ENCODE data around the gene TOR3A. TPM values are rescaled to one million over a fixed set of nuclear protein-coding genes. Genes with fewer than 3 reads are reported as not detected.

Gene TOR3A
- total and polyA plus RNA-seq, 7 donors: 8.3 to 53.5 (median 38.8) TPM

DNA sequence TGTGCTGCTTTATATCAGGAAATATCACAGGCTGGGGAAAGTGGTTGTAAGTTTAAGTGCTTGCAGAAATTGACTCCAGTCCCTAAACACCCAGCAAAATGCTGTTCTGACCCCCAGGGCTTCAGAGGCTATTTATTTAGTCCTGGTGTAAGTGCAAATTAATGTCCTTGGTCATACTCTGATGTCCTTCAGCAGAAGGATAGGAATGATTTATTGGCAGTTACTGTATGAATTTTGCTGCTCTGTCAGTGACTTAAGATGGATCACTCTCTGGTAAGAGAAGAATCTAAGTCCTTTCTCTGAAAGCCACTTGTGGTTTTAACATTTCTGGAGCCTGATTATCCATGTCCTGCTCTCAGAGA is 34.3 kb upstream of the TOR3A start:
- Histone ChIP-seq H3K36me3 (peaks cover 0 to 3% (median 0%) of the 10 kb centered on the region in 4 donors), H3K4me1 (peaks cover 0 to 19% (median 8%) of the 10 kb centered on the region in 4 donors), H3K9me3 (no peaks in the 10 kb centered on the region), H3K27ac (no peak overlapping the region), H3K4me3 (no peak overlapping the region), H3K27me3 (no peaks in the 10 kb centered on the region)
- intact Hi-C loops (cut with DNase I): no loop called here
- TF ChIP-seq POLR2AphosphoS5 (IDR thresholded peaks at IDR 0.05) (no peak), CTCF (IDR thresholded peaks at IDR 0.05) (no peak), POLR2A (IDR thresholded peaks at IDR 0.05) (no peak), EP300 (IDR thresholded peaks at IDR 0.05) (no peak)
- DNase-seq: no peak

- Histone ChIP-seq H3K27ac (no peak overlapping the region), H3K4me3 (no peak overlapping the region)
- intact Hi-C loops (cut with DNase I): no loop called here
Measured at GRCh38 chr1:179048339-179049124, 33.3 kb upstream of the TOR3A start.

GRCh38 chr1:179052776-179053175 is 29.1 kb upstream of the TOR3A start:
- Histone ChIP-seq H3K4me1 (peaks cover 0 to 9% (median under 1%) of the 10 kb centered on the region in 4 donors), H3K9me3 (no peaks in the 10 kb centered on the region), H3K27me3 (no peaks in the 10 kb centered on the region), H3K4me3 (no peak overlapping the region), H3K36me3 (peaks cover 0 to 27% (median 0%) of the 10 kb centered on the region in 4 donors), H3K27ac (no peak overlapping the region)
- no peak for DNase-seq
- TF ChIP-seq EP300 (IDR thresholded peaks at IDR 0.05): no peak
- TF ChIP-seq POLR2AphosphoS5 (IDR thresholded peaks at IDR 0.05): no peak
- no peak for TF ChIP-seq CTCF (IDR thresholded peaks at IDR 0.05)
- no peak for TF ChIP-seq POLR2A (IDR thresholded peaks at IDR 0.05)
- intact Hi-C loops (cut with DNase I): no loop called here
- 89 to 97% methylated on average over 2 of the region's 2 CpGs for WGBS, 2 donors

More at GRCh38 chr1:179048339-179049124, 33.3 kb upstream of the TOR3A start:
- Histone ChIP-seq H3K27me3 (no peaks in the 10 kb centered on the region), H3K9me3 (no peaks in the 10 kb centered on the region), H3K4me1 (peaks cover 0 to 19% (median 8%) of the 10 kb centered on the region in 4 donors), H3K36me3 (peaks cover 0 to 3% (median 0%) of the 10 kb centered on the region in 4 donors)
- TF ChIP-seq CTCF (IDR thresholded peaks at IDR 0.05) (no peak), EP300 (IDR thresholded peaks at IDR 0.05) (no peak), POLR2AphosphoS5 (IDR thresholded peaks at IDR 0.05) (no peak), POLR2A (IDR thresholded peaks at IDR 0.05) (no peak)
- 95 to 97% methylated on average over 1 of the region's 1 CpG for WGBS, 2 donors
- DNase-seq: no peak

GRCh38 chr1:179053486-179053885 is 28.4 kb upstream of the TOR3A start:
- WGBS, 2 donors: 28 to 81% methylated on average over 2 of the region's 2 CpGs
- no peaks in the 10 kb centered on the region for H3K9me3 ChIP-seq
- H3K4me1 ChIP-seq: peaks cover 0 to 8% (median 5%) of the 10 kb centered on the region in 4 donors
- H3K36me3 ChIP-seq: peaks cover 0 to 27% (median 0%) of the 10 kb centered on the region in 4 donors
- intact Hi-C loops (cut with DNase I): no loop called here
- TF ChIP-seq POLR2AphosphoS5 (IDR thresholded peaks at IDR 0.05): no peak
- no peak for TF ChIP-seq POLR2A (IDR thresholded peaks at IDR 0.05)
- no peak for TF ChIP-seq CTCF (IDR thresholded peaks at IDR 0.05)
- TF ChIP-seq EP300 (IDR thresholded peaks at IDR 0.05): no peak
- no peaks in the 10 kb centered on the region for H3K27me3 ChIP-seq
- H3K4me3 ChIP-seq: no peak overlapping the region
- H3K27ac ChIP-seq: no peak overlapping the region
- DNase-seq: no peak
